GM18519 (cell line): ENCODE results near the gene ARL6IP1.
A peak's percentile ranks its signal among the peaks of the same experiment; 100 is the strongest.
"Not testable (repeated sequence)": the region's sequence is repeated elsewhere in the genome, so short reads cannot be mapped to it uniquely, and the experiment has no call there.

ENCODE experiments used
- ATAC-seq: cut with Tn5 transposase; IDR thresholded peaks from one replicate; pipeline ENCODE4 v1.9.1; 2021; ENCODE audit warnings: mild to moderate bottlenecking, moderate library complexity; ENCODE audit not compliant: unreplicated experiment, low FRiP score

ARL6IP1 gene

GRCh38 chr16:18767217-18767616, 34.1 kb downstream of the ARL6IP1 start:
- peak; percentile 45 for ATAC-seq

- peak; percentile 56 for ATAC-seq
These were observed 38.6 kb downstream of the ARL6IP1 start for GRCh38 chr16:18762713-18763112.

- peak; percentile 51 for ATAC-seq
These were observed 41.5 kb downstream of the ARL6IP1 start for GRCh38 chr16:18759598-18760520.

GRCh38 chr16:18757960-18758660, 43.2 kb downstream of the ARL6IP1 start:
- not testable (repeated sequence) for ATAC-seq

- not testable (repeated sequence) for ATAC-seq
These were observed 44.7 kb downstream of the ARL6IP1 start for GRCh38 chr16:18756639-18757038.

- ATAC-seq: not testable (repeated sequence)
These were observed 58.5 kb downstream of the ARL6IP1 start for GRCh38 chr16:18742870-18743269.
